NCI-H82 (cell line): ENCODE data around the gene SDHA.
"Not testable (repeated sequence)": the region's sequence is repeated elsewhere in the genome, so short reads cannot be mapped to it uniquely, and the experiment has no call there.

Experiments used
- DNase-seq: peaks from one replicate; lab custom pipeline; 2025; lab: John Stamatoyannopoulos, UW

Gene SDHA

GRCh38 chr5:257148-257547 lies 39.0 kb downstream of the SDHA start:
- no peak for DNase-seq

GRCh38 chr5:263275-263974 lies 45.3 kb downstream of the SDHA start:
- not testable (repeated sequence) for DNase-seq

GRCh38 chr5:264338-264737 lies 46.2 kb downstream of the SDHA start:
- no peak for DNase-seq

GRCh38 chr5:266311-267026 lies 48.3 kb downstream of the SDHA start:
- not testable (repeated sequence) for DNase-seq

- peak; percentile 14 for DNase-seq
Measured at GRCh38 chr5:267716-268115, 49.6 kb downstream of the SDHA start.

GRCh38 chr5:270340-270739 lies 52.2 kb downstream of the SDHA start:
- DNase-seq = no peak

- DNase-seq = not testable (repeated sequence)
Measured at GRCh38 chr5:271828-272167, 53.7 kb downstream of the SDHA start.

GRCh38 chr5:273091-273490 lies 55.0 kb downstream of the SDHA start:
- not testable (repeated sequence) for DNase-seq

GRCh38 chr5:273491-273890 lies 55.4 kb downstream of the SDHA start:
- not testable (repeated sequence) for DNase-seq

GRCh38 chr5:274346-274745 lies 56.2 kb downstream of the SDHA start:
- not testable (repeated sequence) for DNase-seq

- no peak for DNase-seq
Measured at GRCh38 chr5:278646-279045, 60.5 kb downstream of the SDHA start.

GRCh38 chr5:279051-279665 lies 61.0 kb downstream of the SDHA start:
- DNase-seq = not testable (repeated sequence)

- no peak for DNase-seq
Measured at GRCh38 chr5:285991-286557, 68.0 kb downstream of the SDHA start.

- DNase-seq = not testable (repeated sequence)
Measured at GRCh38 chr5:290200-290599, 72.1 kb downstream of the SDHA start.

GRCh38 chr5:291345-291744 lies 73.2 kb downstream of the SDHA start:
- not testable (repeated sequence) for DNase-seq

- DNase-seq = not testable (repeated sequence)
Measured at GRCh38 chr5:294788-295187, 76.7 kb downstream of the SDHA start.

- DNase-seq = not testable (repeated sequence)
Measured at GRCh38 chr5:296207-296606, 78.1 kb downstream of the SDHA start.

GRCh38 chr5:296954-297353 lies 78.8 kb downstream of the SDHA start:
- DNase-seq = not testable (repeated sequence)

GRCh38 chr5:297448-297847 lies 79.3 kb downstream of the SDHA start:
- not testable (repeated sequence) for DNase-seq

- not testable (repeated sequence) for DNase-seq
Measured at GRCh38 chr5:297991-298736, 80.0 kb downstream of the SDHA start.

- DNase-seq = no peak
Measured at GRCh38 chr5:298737-299125, 80.6 kb downstream of the SDHA start.

- DNase-seq = not testable (repeated sequence)
Measured at GRCh38 chr5:299921-300320, 81.8 kb downstream of the SDHA start.
